ENCODE data around the gene OLFM1.
"Not testable (repeated sequence)": the region's sequence is repeated elsewhere in the genome, so short reads cannot be mapped to it uniquely, and the experiment has no call there.

Gene OLFM1

GRCh38 chr9:135060461-135061116, 26.9 kb upstream of the OLFM1 start:
- no peak for DNase-seq (ENCODE audit: low spot score)

GRCh38 chr9:135061441-135061840, 26.0 kb upstream of the OLFM1 start:
- DNase-seq (ENCODE audit: low spot score), result no peak

GRCh38 chr9:135062254-135062653, 25.2 kb upstream of the OLFM1 start:
- DNase-seq (ENCODE audit: low spot score), result no peak

GRCh38 chr9:135063466-135063865, 24.0 kb upstream of the OLFM1 start:
- DNase-seq (ENCODE audit: low spot score), result not testable (repeated sequence)

GRCh38 chr9:135063888-135064287, 23.6 kb upstream of the OLFM1 start:
- not testable (repeated sequence) for DNase-seq (ENCODE audit: low spot score)

GRCh38 chr9:135065151-135065550, 22.3 kb upstream of the OLFM1 start:
- DNase-seq (ENCODE audit: low spot score), result no peak

- no peak for DNase-seq (ENCODE audit: low spot score)
These were observed 21.7 kb upstream of the OLFM1 start for GRCh38 chr9:135065804-135066203.

- DNase-seq (ENCODE audit: low spot score), result no peak
These were observed 21.2 kb upstream of the OLFM1 start for GRCh38 chr9:135066291-135066690.

GRCh38 chr9:135067096-135067710, 20.3 kb upstream of the OLFM1 start:
- DNase-seq (ENCODE audit: low spot score), result no peak

- DNase-seq (ENCODE audit: low spot score), result no peak
These were observed 18.6 kb upstream of the OLFM1 start for GRCh38 chr9:135068776-135069415.

- DNase-seq (ENCODE audit: low spot score), result no peak
These were observed 17.8 kb upstream of the OLFM1 start for GRCh38 chr9:135069558-135070197.

- DNase-seq (ENCODE audit: low spot score), result no peak
These were observed 17.1 kb upstream of the OLFM1 start for GRCh38 chr9:135070198-135070951.

- DNase-seq (ENCODE audit: low spot score), result no peak
These were observed 16.3 kb upstream of the OLFM1 start for GRCh38 chr9:135070964-135071735.

- DNase-seq (ENCODE audit: low spot score), result no peak
These were observed 14.3 kb upstream of the OLFM1 start for GRCh38 chr9:135073081-135073740.

GRCh38 chr9:135073741-135074305, 13.6 kb upstream of the OLFM1 start:
- no peak for DNase-seq (ENCODE audit: low spot score)

GRCh38 chr9:135074354-135075233, 12.9 kb upstream of the OLFM1 start:
- no peak for DNase-seq (ENCODE audit: low spot score)

- no peak for DNase-seq (ENCODE audit: low spot score)
These were observed 12.0 kb upstream of the OLFM1 start for GRCh38 chr9:135075234-135076142.

- DNase-seq (ENCODE audit: low spot score), result no peak
These were observed 11.2 kb upstream of the OLFM1 start for GRCh38 chr9:135076143-135076875.

Data from kidney tubule cell (primary cell).